RCC 7860 (cell line): Measurements from ENCODE around the gene TMIGD1.

Experiments used
- DNase-seq: peaks from one replicate; pipeline ENCODE4 v3.0.0-alpha.2; 2015; ENCODE audit warnings: low spot score
- FAIRE-seq: peaks from 2 replicates; lab custom pipeline; 2012; peaks lifted over from hg19 to GRCh38; lab: Jason Lieb, UNC

TMIGD1 gene

DNA sequence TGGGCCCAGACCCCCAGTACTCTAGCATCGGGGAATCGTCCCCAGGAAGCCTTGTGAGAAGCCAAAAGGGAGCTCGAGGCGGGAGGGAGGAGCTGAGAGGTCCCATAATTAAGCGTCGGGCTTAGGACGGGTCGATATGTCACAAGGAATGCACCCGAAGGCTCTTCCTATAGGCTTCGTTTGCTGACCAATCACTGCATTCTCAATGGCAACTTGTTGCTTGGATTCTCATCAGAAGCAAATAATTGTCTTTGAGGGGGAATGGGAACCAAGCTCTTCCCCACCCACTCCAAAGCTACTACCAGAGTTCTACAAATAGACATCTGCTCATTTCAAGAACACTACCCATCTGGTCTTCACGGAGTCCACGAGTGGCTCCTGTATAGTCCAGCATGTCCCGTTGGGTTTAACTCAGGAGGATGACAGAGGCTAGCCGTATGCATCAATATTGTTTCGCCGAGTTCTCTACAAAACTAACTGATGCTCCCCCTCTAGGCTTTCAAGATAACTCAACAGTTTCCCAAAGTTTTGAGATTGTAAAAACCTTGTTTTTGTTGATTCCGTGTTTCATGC is 41.5 kb downstream of the TMIGD1 start:
- no peak for DNase-seq
- no peak for FAIRE-seq

DNA sequence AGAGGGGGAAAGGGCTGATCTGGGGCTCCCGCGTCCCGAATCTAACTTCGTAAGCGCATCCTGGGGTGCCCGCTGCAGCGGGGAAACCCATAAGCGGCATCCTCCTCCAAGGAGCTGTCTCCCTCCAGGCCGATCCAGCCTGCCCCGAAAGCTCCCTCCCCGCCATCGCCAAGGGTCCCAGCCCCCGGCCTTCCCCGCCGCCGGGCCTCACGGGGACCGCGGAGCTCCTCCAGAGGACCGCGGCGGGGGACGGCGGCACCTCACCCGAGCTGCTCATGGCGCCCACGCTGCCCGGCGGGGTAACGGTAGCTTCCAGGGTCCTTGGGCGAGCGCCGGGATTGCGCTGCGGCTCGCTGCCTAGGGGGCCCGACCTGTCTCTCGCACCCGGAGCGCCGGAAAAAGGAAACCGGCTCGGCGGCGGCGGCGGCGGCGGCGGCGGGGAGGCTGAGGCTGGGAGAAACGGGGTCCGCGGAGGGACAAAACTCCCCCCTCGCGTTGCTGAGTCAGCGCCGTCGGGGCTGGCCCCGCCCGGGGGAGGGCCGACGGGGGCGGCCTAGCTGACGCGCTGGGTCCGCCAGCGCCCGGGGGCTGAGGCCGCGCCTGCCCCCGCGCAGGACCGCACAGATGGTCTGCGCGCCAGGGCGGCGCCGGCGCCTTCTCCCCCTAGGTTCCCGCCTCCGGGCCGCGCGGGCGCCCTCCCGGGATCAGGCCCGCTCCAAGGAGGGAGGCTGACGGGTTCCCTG is 42.1 kb downstream of the TMIGD1 start, which contains the start of gene BLMH:
TSS of gene BLMH (minus strand) at position 402 of the 743 bp plus-strand sequence. CDS start at position 277, 125 bp downstream.
- FAIRE-seq (no peak), DNase-seq (peak; percentile 61)

GRCh38 chr17:30290696-30291542 is 42.9 kb downstream of the TMIGD1 start:
- DNase-seq (peak; percentile 14), FAIRE-seq (no peak)

DNA sequence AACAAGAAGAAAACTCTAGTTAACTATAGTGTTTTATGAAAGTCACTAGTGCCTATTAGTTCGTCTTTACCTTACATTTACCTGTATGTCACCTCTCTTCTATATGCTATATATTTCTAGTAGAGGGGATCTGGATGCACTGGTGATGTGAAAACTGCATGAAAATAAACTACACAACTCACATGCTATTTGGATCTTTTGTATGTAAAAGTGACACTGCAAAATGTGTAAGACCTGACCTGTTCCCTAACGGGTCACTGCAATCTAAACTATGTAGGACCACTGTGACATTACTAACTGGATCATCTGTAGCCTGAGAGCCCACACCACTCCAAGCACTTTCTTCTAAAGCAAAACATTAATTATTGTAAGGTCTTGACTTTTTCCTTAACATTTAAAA is 43.8 kb downstream of the TMIGD1 start:
- FAIRE-seq = no peak
- no peak for DNase-seq

DNA sequence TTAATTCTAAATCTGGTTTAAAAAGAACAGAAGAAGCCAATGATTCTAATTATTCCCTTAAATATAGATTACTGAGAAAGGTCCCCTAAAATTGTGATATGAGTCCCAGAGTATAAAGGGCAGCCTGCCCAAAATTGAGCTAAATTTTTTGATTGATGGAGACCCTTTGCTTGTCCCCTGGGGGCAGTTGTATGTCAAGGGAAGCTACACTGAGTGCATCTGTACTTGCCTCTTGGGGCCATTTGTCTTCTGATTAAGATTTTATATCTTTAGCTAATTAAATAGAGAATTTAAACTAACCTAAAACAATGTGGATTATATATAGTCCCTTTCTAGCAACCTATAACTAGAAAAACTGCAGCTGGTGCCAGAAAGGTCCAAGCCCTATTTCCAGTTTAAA is 54.7 kb downstream of the TMIGD1 start:
- DNase-seq (no peak), FAIRE-seq (no peak)

DNA sequence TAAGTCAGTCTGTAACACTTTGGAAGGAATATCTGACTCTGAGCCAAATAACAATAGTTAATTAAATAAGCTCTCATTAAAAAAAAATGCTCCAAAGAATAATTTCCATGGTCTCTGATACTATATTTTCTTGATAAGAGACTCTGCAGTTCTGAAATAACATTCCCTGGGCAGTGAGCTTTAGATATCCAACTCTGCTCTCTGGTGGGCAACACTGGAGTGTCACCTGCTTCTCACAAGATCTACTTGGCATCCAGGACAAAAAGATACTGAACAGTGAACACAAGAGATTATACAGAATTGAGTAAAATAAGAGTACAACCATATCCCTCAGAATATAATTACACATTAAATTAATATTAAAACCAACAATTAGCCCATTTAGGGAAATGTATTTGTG is 55.8 kb downstream of the TMIGD1 start:
- no peak for DNase-seq
- FAIRE-seq = peak; percentile 44

DNA sequence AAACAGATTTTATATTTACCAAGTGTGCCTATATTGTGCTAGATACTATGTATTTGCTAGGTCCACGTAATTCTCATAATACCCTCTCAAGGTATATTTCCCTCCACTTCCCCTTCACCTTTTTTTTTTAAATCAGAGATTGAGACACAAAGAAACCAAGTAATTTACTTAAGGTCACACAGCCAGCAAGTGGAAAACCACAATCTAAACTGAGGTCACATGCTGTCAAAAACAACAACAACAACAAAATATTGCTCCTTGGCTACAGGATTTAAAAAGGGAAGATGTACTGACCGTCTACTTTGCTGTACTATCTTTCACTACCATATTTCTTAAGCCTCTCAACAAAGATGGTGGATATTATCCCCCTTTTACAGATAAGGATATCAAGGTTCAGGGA is 57.9 kb downstream of the TMIGD1 start:
- no peak for DNase-seq
- no peak for FAIRE-seq

DNA sequence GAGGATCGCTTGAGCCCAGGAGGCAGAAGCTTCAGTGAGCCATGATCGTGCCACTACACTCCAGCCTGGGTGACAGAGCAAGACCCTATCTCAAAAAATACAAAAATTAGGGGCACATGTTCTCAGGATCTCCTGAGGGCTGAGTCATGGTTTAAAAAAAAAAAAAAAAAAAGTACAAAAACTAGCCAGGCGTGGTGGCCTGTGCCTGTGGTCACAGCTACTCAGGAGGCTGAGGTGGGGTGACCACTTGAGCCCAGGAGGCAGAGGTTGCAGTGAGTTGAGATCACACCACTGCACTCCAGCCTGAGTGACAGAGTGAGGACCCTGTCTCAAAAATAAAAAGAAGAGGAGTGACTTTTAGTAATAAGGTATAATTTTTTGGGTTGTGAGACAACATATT is 59.0 kb downstream of the TMIGD1 start:
- DNase-seq = peak; percentile 27
- peak; percentile 87 for FAIRE-seq

DNA sequence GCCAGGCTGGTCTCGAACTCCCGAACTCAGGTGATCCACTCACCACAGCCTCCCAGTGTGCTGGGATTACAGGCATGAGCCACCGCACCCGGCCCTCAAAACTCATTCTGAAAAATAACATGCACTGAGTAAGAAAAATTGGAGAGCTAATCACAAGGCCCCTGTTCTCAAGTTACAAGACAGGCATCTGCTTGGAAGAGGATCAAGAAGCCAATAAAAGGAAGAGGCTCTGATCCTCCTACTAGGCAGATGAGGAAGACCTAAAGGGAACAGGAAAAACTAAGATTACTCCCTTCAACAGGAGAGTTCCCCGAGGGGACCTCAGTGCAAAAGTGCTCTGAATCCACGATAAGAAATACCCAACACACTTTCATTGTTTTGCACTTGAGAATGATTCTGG is 60.5 kb downstream of the TMIGD1 start:
- no peak for FAIRE-seq

GRCh38 chr17:30271102-30271501 is 62.8 kb downstream of the TMIGD1 start:
- FAIRE-seq = peak; percentile 58

More for the DNA sequence above, 60.5 kb downstream of the TMIGD1 start:
- DNase-seq = no peak

DNA sequence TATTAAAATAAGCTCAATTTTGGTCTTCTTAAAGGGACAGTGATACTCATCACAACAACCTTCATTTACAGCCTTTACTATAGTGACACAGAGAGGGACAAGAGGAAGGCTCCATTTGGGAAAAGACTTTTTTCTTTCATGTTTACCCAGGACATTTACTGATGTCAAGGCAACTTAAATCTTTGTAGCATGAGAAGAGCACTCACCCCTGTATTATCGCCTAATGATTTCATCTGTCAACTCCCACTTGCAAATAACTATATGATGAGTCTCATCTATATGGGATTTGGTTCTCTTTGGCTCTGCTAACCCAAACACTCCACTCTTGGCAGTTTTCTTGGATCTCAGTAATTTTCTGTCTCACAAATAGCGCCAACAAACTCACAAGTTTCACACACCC is 66.2 kb downstream of the TMIGD1 start:
- no peak for FAIRE-seq
- DNase-seq = no peak

More at GRCh38 chr17:30271102-30271501, 62.8 kb downstream of the TMIGD1 start:
- peak; percentile 32 for DNase-seq
